H1 (cell line): ENCODE results near the gene CDH18. TPM values are rescaled to one million over a fixed set of nuclear protein-coding genes. Genes with fewer than 3 reads are reported as not detected.

Experiments
- CTCF ChIA-PET: fragments of 300-600 bp; sonication (Branson Sonifier 250); formaldehyde crosslinking; loops from one replicate; lab custom pipeline; 2021; ENCODE audit not compliant: partially characterized antibody; lab: Charles Lee
- POLR2A ChIA-PET: fragments of 300-600 bp; sonication (Branson Sonifier 250); formaldehyde crosslinking; loops from one replicate; lab custom pipeline; 2021; ENCODE audit warnings: inconsistent platforms; ENCODE audit not compliant: partially characterized antibody; lab: Charles Lee
- DNase-seq, 2 experiments: peaks; one replicate each; pipeline versions ENCODE4 v3.0.0 to v3.0.0-alpha.2; 2010 to 2022; ENCODE audit warnings: low spot score in 2 of 2, low read depth in 1 of 2, mixed read lengths in 1 of 2
- FAIRE-seq: peaks from 2 replicates; lab custom pipeline; 2011; peaks lifted over from hg19 to GRCh38; lab: Jason Lieb, UNC
- H2AFZ ChIP-seq: 2 replicates; pipeline ENCODE4 v1.8.1; 2012; ENCODE audit warnings: low read length, inconsistent platforms
- H2AK5ac ChIP-seq: 2 replicates; pipeline ENCODE4 v1.6.1; 2013; ENCODE audit warnings: low read depth, low read length
- H2BK120ac ChIP-seq: replicated peaks from 2 replicates; pipeline ENCODE3; 2013; ENCODE audit warnings: low read depth, low read length, inconsistent platforms
- H2BK12ac ChIP-seq: 2 replicates; pipeline ENCODE4 v1.6.1; 2013; ENCODE audit warnings: low read depth, low read length
- H2BK15ac ChIP-seq: 2 replicates; pipeline ENCODE4 v1.6.1; 2013; ENCODE audit warnings: low read length
- H2BK20ac ChIP-seq: 2 replicates; pipeline ENCODE4 v1.6.1; 2013; ENCODE audit warnings: low read length
- H2BK5ac ChIP-seq: 2 replicates; pipeline ENCODE4 v1.6.1; 2013; ENCODE audit warnings: low read depth, low read length
- H3K14ac ChIP-seq: 2 replicates; pipeline ENCODE4 v1.6.1; 2013; ENCODE audit warnings: inconsistent platforms; ENCODE audit not compliant: insufficient read length
- H3K18ac ChIP-seq: 2 replicates; pipeline ENCODE4 v1.6.1; 2013; ENCODE audit warnings: low read length; ENCODE audit errors: extremely low read depth
- H3K23ac ChIP-seq: 2 replicates; pipeline ENCODE4 v1.6.1; 2013; ENCODE audit warnings: inconsistent platforms; ENCODE audit not compliant: insufficient read length
- H3K23me2 ChIP-seq: 2 replicates; pipeline ENCODE4 v1.6.1; 2013; ENCODE audit warnings: low read depth, low read length
- H3K27ac ChIP-seq: 2 replicates; pipeline ENCODE4 v1.6.1; 2011; ENCODE audit warnings: low read depth, low read length, inconsistent platforms
- H3K27me3 ChIP-seq, 4 experiments: replicated peaks in 1 of 4; 1 replicate in 1 of 4; 2 replicates in 3 of 4; pipeline versions ENCODE4 v1.6.1 to v1.8.1; 2011 to 2013; ENCODE audit warnings: low read length in 3 of 4, mild to moderate bottlenecking in 3 of 4, inconsistent platforms in 2 of 4, mixed read lengths in 2 of 4, moderate library complexity in 1 of 4; ENCODE audit not compliant: control insufficient read depth in 3 of 4, insufficient read depth in 3 of 4; ENCODE audit errors: extremely low read depth in 1 of 4
- H3K36me3 ChIP-seq, 4 experiments: 2 replicates each; pipeline versions ENCODE4 v1.6.1 to v1.8.1; 2011 to 2013; ENCODE audit warnings: mild to moderate bottlenecking in 4 of 4, low read length in 3 of 4, moderate library complexity in 2 of 4, control low read depth in 1 of 4, inconsistent platforms in 1 of 4; ENCODE audit not compliant: insufficient read depth in 4 of 4, control insufficient read depth in 2 of 4
- H3K4ac ChIP-seq: replicated peaks from 2 replicates; pipeline ENCODE3; 2013; ENCODE audit warnings: low read length, low read depth, mixed read lengths, inconsistent platforms; ENCODE audit not compliant: insufficient read length
- H3K4me1 ChIP-seq, 4 experiments: replicated peaks in 1 of 4; 1 replicate in 1 of 4; 2 replicates in 3 of 4; pipeline versions ENCODE4 v1.6.1 to v1.8.1; 2011 to 2013; ENCODE audit warnings: low read length in 3 of 4, inconsistent platforms in 2 of 4, mixed read lengths in 1 of 4; ENCODE audit not compliant: insufficient read depth in 4 of 4, control insufficient read depth in 3 of 4
- H3K4me2 ChIP-seq, 2 experiments: 2 replicates each; pipeline versions ENCODE4 v1.6.1 to v1.8.1; 2011 to 2013; ENCODE audit warnings: low read depth in 2 of 2, low read length in 2 of 2, control low read depth in 1 of 2, inconsistent platforms in 1 of 2, mild to moderate bottlenecking in 1 of 2; ENCODE audit not compliant: insufficient read depth in 1 of 2
- H3K4me3 ChIP-seq, 4 experiments: fragments of 200-600, 300-600 bp in 1 of 4; sonication (generic), shearing (Covaris generic), sonication (Bioruptor Twin) in 1 of 4; 2 replicates each; pipeline versions ENCODE4 v1.5.1 to v1.8.1; 2011 to 2016; ENCODE audit warnings: low read length in 4 of 4, low read depth in 3 of 4, control low read depth in 2 of 4, inconsistent platforms in 2 of 4, mild to moderate bottlenecking in 2 of 4, mixed read lengths in 1 of 4, moderate library complexity in 1 of 4; ENCODE audit not compliant: insufficient read depth in 2 of 4; ENCODE audit errors: extremely low read depth in 1 of 4
- H3K56ac ChIP-seq: replicated peaks from 2 replicates; pipeline ENCODE3; 2013; ENCODE audit warnings: low read depth, mild to moderate bottlenecking, mixed read lengths, low read length, inconsistent platforms; ENCODE audit not compliant: insufficient read length
- H3K79me1 ChIP-seq: 2 replicates; pipeline ENCODE4 v1.6.1; 2013; ENCODE audit warnings: low read depth, low read length, control low read depth
- H3K79me2 ChIP-seq, 2 experiments: 2 replicates each; pipeline versions ENCODE4 v1.6.1 to v1.8.1; 2012 to 2013; ENCODE audit warnings: low read length in 2 of 2, mild to moderate bottlenecking in 2 of 2, inconsistent platforms in 1 of 2; ENCODE audit not compliant: insufficient read depth in 2 of 2, control insufficient read depth in 1 of 2
- H3K9ac ChIP-seq, 4 experiments: replicated peaks in 1 of 4; 1 replicate in 1 of 4; 2 replicates in 3 of 4; pipeline versions ENCODE4 v1.6.1 to v1.8.1; 2011 to 2013; ENCODE audit warnings: low read depth in 3 of 4, low read length in 3 of 4, control low read depth in 2 of 4, mild to moderate bottlenecking in 2 of 4, moderate library complexity in 2 of 4, inconsistent platforms in 1 of 4; ENCODE audit errors: extremely low read depth in 1 of 4
- H3K9me3 ChIP-seq, 2 experiments: 2 replicates each; pipeline versions ENCODE4 v1.6.1 to v1.8.1; 2012 to 2013; ENCODE audit warnings: mild to moderate bottlenecking in 2 of 2, moderate library complexity in 2 of 2, control low read depth in 1 of 2, inconsistent platforms in 1 of 2, low read depth in 1 of 2, low read length in 1 of 2, mixed read lengths in 1 of 2; ENCODE audit not compliant: insufficient read depth in 2 of 2
- H4K20me1 ChIP-seq, 2 experiments: replicated peaks in 1 of 2; 2 replicates each; pipeline versions ENCODE3 to v1.8.1; 2011 to 2013; ENCODE audit warnings: inconsistent platforms in 2 of 2, low read length in 2 of 2, mild to moderate bottlenecking in 1 of 2; ENCODE audit not compliant: insufficient read depth in 2 of 2, control insufficient read depth in 1 of 2
- H4K5ac ChIP-seq: 2 replicates; pipeline ENCODE4 v1.6.1; 2013; ENCODE audit warnings: low read length, low read depth, mixed read lengths, inconsistent platforms; ENCODE audit not compliant: insufficient read length
- H4K8ac ChIP-seq: 2 replicates; pipeline ENCODE4 v1.8.0; 2013; ENCODE audit warnings: mild to moderate bottlenecking, moderate library complexity, low read length, inconsistent platforms; ENCODE audit not compliant: insufficient read depth; ENCODE audit errors: extremely low read depth
- H4K91ac ChIP-seq: replicated peaks from 2 replicates; pipeline ENCODE3; 2013; ENCODE audit warnings: low read length, mixed read lengths, inconsistent platforms; ENCODE audit not compliant: insufficient read length
- CTBP2 ChIP-seq: IDR thresholded peaks from 2 replicates; pipeline ENCODE4 v1.7.0; 2011; ENCODE audit warnings: borderline replicate concordance, mild to moderate bottlenecking, moderate library complexity, mixed read lengths, low read length; ENCODE audit not compliant: insufficient read depth, insufficient read length
- EZH2 ChIP-seq: fragments of 200-600 bp; sonication (generic); IDR thresholded peaks from 2 replicates; pipeline ENCODE4 v1.7.1; 2012; ENCODE audit warnings: low read depth, mild to moderate bottlenecking, moderate library complexity, low read length, inconsistent platforms; ENCODE audit not compliant: severe bottlenecking
- MAFK ChIP-seq: IDR thresholded peaks from 2 replicates; pipeline ENCODE4 v1.6.1; 2012; ENCODE audit warnings: low read depth, mild to moderate bottlenecking, improper control_type of control experiment, low read length
- NRF1 ChIP-seq: IDR thresholded peaks from 2 replicates; pipeline ENCODE4 v1.6.1; 2011; ENCODE audit warnings: mild to moderate bottlenecking, low read depth, low read length, improper control_type of control experiment
- SIN3A ChIP-seq, 2 experiments: IDR thresholded peaks in 1 of 2; conservative IDR thresholded peaks in 1 of 2; 2 replicates each; pipeline ENCODE4 v1.6.1; 2011 to 2012; ENCODE audit warnings: low read length in 2 of 2, improper control_type of control experiment in 1 of 2, low read depth in 1 of 2, mild to moderate bottlenecking in 1 of 2
- SP1 ChIP-seq: IDR thresholded peaks from 2 replicates; pipeline ENCODE4 v1.6.1; 2011; ENCODE audit warnings: low read depth, low read length
- TAF7 ChIP-seq: optimal IDR thresholded peaks from 2 replicates; pipeline ENCODE3; 2011; ENCODE audit warnings: low read depth, mild to moderate bottlenecking, inconsistent platforms, low read length, moderate library complexity, borderline replicate concordance
- ZNF274 ChIP-seq: IDR thresholded peaks from 2 replicates; pipeline ENCODE4 v1.7.0; 2012; ENCODE audit warnings: low read length, borderline replicate concordance; ENCODE audit errors: extremely low read depth
- WGBS, 2 experiments: shearing (Covaris generic) in 1 of 2; methylation state at CpG; one replicate each; pipeline versions ENCODE4 v1.1.6 to v1.1.7; 2013 to 2015; ENCODE audit warnings: low lambda C conversion rate in 2 of 2, mixed read lengths in 2 of 2, inconsistent platforms in 1 of 2, low coverage in 1 of 2, missing lambda C conversion rate in 1 of 2; ENCODE audit not compliant: insufficient replicate concordance in 2 of 2, insufficient coverage in 1 of 2, insufficient read length in 1 of 2; ENCODE audit errors: extremely low coverage in 1 of 2, missing lambda C conversion rate in 1 of 2; 5-methylcytosine and 5-hydroxymethylcytosine counted together
- polyA plus RNA-seq, 7 experiments: library from polyadenylated mRNA; depleted of rRNA in 3 of 7; stranded (reverse) in 5 of 7; unstranded in 2 of 7; fragments of >200 nt in 5 of 7; fragments of 200-250 nt in 2 of 7; gene quantifications; 1 replicate in 5 of 7; 2 replicates in 1 of 7; 4 replicates in 1 of 7; pipeline versions ENCODE4 v1.2.1 to v1.2.3, GENCODE V29; 2011 to 2013; ENCODE audit warnings: missing spikeins in 2 of 7, mixed read lengths in 2 of 7
- total RNA-seq: library from RNA; stranded (reverse); fragmentation: NEBNext Ultra II Directional; extraction: Animal tissue kit (Norgen Biotek cat#: 25700); gene quantifications from 2 replicates; pipeline ENCODE4 v1.2.1, GENCODE V29; 2021

The CDH18 gene
- total and polyA plus RNA-seq, 2 of the 8 experiments (the other 6 are each of a cell fraction or from before 2014, with no cell fraction given), result 0.30 to 0.32 TPM

DNA sequence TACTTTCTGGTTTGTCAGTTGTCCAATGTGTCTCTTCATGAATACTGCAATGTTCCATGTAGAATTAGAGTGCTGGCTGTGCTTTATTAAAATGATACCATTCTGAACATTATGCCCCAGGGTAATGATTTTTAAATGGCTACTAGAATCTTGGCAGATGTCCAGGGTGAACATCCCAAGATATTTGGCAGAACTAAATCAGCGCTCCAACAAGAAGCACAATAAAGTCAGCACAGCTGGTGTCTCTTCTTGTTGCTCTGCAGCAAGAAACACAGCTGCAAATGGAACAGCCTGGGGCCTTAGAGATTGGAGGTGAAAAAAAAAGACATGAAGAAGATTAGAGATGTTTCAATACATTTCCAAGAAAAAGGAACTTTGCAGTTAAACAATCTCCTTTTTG, 248.3 kb downstream of the CDH18 start:
- Histone ChIP-seq H2AK5ac (no peak overlapping the region), H3K56ac (no peak overlapping the region), H3K79me2 (no peaks in the 10 kb centered on the region), H2BK5ac (no peak overlapping the region), H3K27ac (no peak overlapping the region), H2BK12ac (no peak overlapping the region), H2BK120ac (no peak overlapping the region), H3K79me1 (no peaks in the 10 kb centered on the region), H4K8ac (no peak overlapping the region), H3K4me2 (no peak overlapping the region), H3K18ac (no peak overlapping the region), H3K4me1 (peaks cover 0 to 2% (median 1%) of the 10 kb centered on the region in 4 experiments; a peak in 2 of 7 replicates), H3K9ac (no peak overlapping the region), H3K23ac (no peak overlapping the region), H2BK20ac (no peak overlapping the region), H3K9me3 (no peaks in the 10 kb centered on the region), H3K4ac (no peak overlapping the region), H4K20me1 (no peaks in the 10 kb centered on the region), H3K14ac (no peak overlapping the region), H3K4me3 (no peak overlapping the region), H2BK15ac (no peak overlapping the region), H3K36me3 (no peaks in the 10 kb centered on the region; a peak in 1 of 8 replicates), H3K23me2 (no peaks in the 10 kb centered on the region), H3K27me3 (no peaks in the 10 kb centered on the region), H4K5ac (no peak overlapping the region), H2AFZ (no peak overlapping the region), H4K91ac (no peak overlapping the region)
- WGBS, 2 experiments, result 100% methylated on average over 1 of the region's 1 CpG; no CpG with 5 or more reads in 1 of the 2 experiments
- ChIA-PET CTCF (no interaction called here), POLR2A (no interaction called here)
- DNase-seq (no peak), FAIRE-seq (no peak)
- TF ChIP-seq ZNF274 (no peak), EZH2 (no peak), TAF7 (no peak), SIN3A (conservative IDR thresholded peaks at IDR 0.05 in 1 of 2, IDR thresholded peaks at IDR 0.05 in 1 of 2; ENCODE audit: low read depth in 1 of 2, low read length in 2 of 2) (no peak), NRF1 (no peak), MAFK (no peak), SP1 (no peak), CTBP2 (no peak)
